Duodenal mucosa (tissue), 2 donors: ENCODE data around the gene LMAN1L.
A peak's percentile ranks its signal among the peaks of the same experiment; 100 is the strongest.

Experiments
- H3K27ac ChIP-seq: one replicate; pipeline ENCODE4 v1.7.0; 2013; ENCODE audit warnings: low read depth, low read length
- H3K27me3 ChIP-seq, 2 donors: one replicate each; pipeline ENCODE4 v1.7.0; 2013; ENCODE audit warnings: low read length in 2 of 2, control low read depth in 1 of 2; ENCODE audit not compliant: insufficient read depth in 2 of 2, control insufficient read depth in 1 of 2
- H3K36me3 ChIP-seq, 2 donors: one replicate each; pipeline ENCODE4 v1.7.0; 2013; ENCODE audit warnings: low read length in 2 of 2, control low read depth in 1 of 2; ENCODE audit not compliant: insufficient read depth in 2 of 2, control insufficient read depth in 1 of 2
- H3K4me1 ChIP-seq, 2 donors: one replicate each; pipeline ENCODE4 v1.7.0; 2013; ENCODE audit warnings: low read length in 2 of 2, control low read depth in 1 of 2; ENCODE audit not compliant: insufficient read depth in 2 of 2, control insufficient read depth in 1 of 2
- H3K4me3 ChIP-seq, 2 donors: one replicate each; pipeline ENCODE4 v1.7.0; 2013; ENCODE audit warnings: low read length in 2 of 2, low read depth in 1 of 2
- H3K9ac ChIP-seq, 2 donors: one replicate each; pipeline ENCODE4 v1.7.0; 2013; ENCODE audit warnings: low read length in 2 of 2, low read depth in 1 of 2
- H3K9me3 ChIP-seq, 2 donors: one replicate each; pipeline ENCODE4 v1.7.0; 2013; ENCODE audit warnings: low read length in 2 of 2, control low read depth in 1 of 2; ENCODE audit not compliant: control insufficient read depth in 1 of 2

The LMAN1L gene

DNA sequence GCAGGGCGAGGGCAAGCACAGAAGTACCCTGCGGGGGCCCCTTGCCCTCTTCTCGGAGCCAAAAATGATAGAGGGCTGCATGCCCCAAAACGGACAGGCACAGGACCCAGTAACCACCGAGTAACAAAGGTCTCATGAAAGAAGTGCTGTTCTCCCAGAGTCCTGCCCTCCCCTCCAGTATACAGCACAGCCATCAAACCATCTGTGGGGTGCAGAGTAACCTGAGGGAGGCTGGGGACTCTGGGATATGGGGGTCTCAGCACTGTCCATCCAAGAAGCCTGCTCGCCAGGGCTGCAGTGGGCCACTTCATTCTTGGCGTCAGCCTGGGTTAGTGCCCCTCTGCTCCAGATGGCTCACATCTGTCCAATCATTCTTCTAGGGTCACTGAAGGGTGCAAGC is 24.2 kb downstream of the LMAN1L start:
- Histone ChIP-seq H3K27me3 (no peaks in the 10 kb centered on the region), H3K4me1 (peaks cover 30% of the 10 kb centered on the region in 2 donors), H3K27ac (no peak overlapping the region), H3K36me3 (peaks cover 7 to 36% of the 10 kb centered on the region in 2 donors), H3K9ac (no peak overlapping the region), H3K4me3 (no peak overlapping the region), H3K9me3 (no peaks in the 10 kb centered on the region)

GRCh38 chr15:74837482-74838136 is 25.0 kb downstream of the LMAN1L start:
- Histone ChIP-seq H3K4me1 (peaks cover 27 to 28% of the 10 kb centered on the region in 2 donors), H3K36me3 (peaks cover 7 to 36% of the 10 kb centered on the region in 2 donors), H3K27ac (no peak overlapping the region), H3K9ac (no peak overlapping the region), H3K9me3 (no peaks in the 10 kb centered on the region), H3K27me3 (no peaks in the 10 kb centered on the region), H3K4me3 (no peak overlapping the region)

- no peaks in the 10 kb centered on the region for H3K27me3 ChIP-seq
- H3K4me3 ChIP-seq: no peak overlapping the region
- no peak overlapping the region for H3K27ac ChIP-seq
- peaks cover 23 to 25% of the 10 kb centered on the region in 2 donors for H3K4me1 ChIP-seq
- no peaks in the 10 kb centered on the region for H3K9me3 ChIP-seq
- H3K36me3 ChIP-seq: peaks cover 7 to 36% of the 10 kb centered on the region in 2 donors
- H3K9ac ChIP-seq: no peak overlapping the region
These were observed 25.5 kb downstream of the LMAN1L start for GRCh38 chr15:74838137-74838516.

- H3K36me3 ChIP-seq: peaks cover 7 to 36% of the 10 kb centered on the region in 2 donors
- H3K4me1 ChIP-seq: peaks cover 25 to 27% of the 10 kb centered on the region in 2 donors
- no peaks in the 10 kb centered on the region for H3K9me3 ChIP-seq
- no peaks in the 10 kb centered on the region for H3K27me3 ChIP-seq
- H3K4me3 ChIP-seq: no peak overlapping the region
- no peak overlapping the region for H3K9ac ChIP-seq
- H3K27ac ChIP-seq: no peak overlapping the region
These were observed 26.3 kb downstream of the LMAN1L start for GRCh38 chr15:74838746-74839525.

GRCh38 chr15:74839526-74840395 is 27.1 kb downstream of the LMAN1L start:
- Histone ChIP-seq H3K4me1 (peaks cover 28 to 32% of the 10 kb centered on the region in 2 donors), H3K9me3 (no peaks in the 10 kb centered on the region), H3K36me3 (peaks cover 7 to 36% of the 10 kb centered on the region in 2 donors), H3K27me3 (no peaks in the 10 kb centered on the region), H3K9ac (no peak overlapping the region), H3K4me3 (no peak overlapping the region), H3K27ac (no peak overlapping the region)

DNA sequence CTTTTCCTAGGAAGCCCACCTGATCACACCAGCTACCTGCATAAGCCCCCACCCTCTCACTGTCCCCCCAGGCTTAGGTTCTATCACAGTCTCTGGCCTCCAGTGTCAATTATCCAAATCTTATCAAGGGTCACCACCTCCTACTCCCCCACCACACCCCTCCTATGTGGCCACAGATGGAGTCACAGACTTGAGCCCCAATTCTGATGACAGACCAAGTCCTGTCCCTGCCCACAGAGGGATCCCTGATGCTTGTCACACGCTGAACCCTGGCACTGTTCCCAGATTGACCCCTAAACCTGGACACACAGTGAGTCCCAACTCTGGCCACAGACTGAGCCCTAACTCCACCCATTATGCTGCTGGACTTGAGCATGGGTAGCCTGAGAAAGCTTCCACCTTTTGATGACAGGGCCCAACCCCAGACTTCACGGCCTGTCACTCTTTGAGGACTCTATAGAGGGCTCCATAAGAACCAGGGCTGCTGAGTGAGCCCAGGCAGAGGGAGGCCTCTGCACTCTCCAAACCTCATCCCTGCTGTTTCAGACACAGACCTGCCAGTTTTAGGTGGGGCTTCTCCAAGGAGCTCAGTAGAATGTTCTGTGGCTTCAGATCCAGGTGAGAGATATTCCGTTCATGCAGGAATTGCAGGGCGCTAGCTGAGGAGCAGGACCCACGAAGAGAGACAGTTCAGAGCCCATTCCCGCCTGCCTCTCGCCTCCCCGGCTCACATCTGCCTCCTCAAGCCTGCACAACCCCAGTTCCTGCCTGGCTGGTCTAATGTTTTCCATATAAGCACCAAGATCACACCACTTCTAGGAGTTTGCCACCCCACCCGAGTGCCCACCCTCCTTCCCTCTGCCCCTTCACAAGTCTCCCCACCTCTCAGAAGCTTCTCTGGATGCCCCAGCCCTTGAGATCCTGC is 28.5 kb downstream of the LMAN1L start:
- H3K36me3 ChIP-seq: peaks cover 13 to 44% of the 10 kb centered on the region in 2 donors
- H3K4me3 ChIP-seq: peak overlapping the region; percentile 77 to 89
- no peak overlapping the region for H3K27ac ChIP-seq
- H3K9me3 ChIP-seq: no peaks in the 10 kb centered on the region
- H3K9ac ChIP-seq: peak overlapping the region; percentile 77 to 85
- H3K27me3 ChIP-seq: no peaks in the 10 kb centered on the region
- H3K4me1 ChIP-seq: peaks cover 28 to 32% of the 10 kb centered on the region in 2 donors

GRCh38 chr15:74841891-74842373 is 29.3 kb downstream of the LMAN1L start:
- Histone ChIP-seq H3K27me3 (no peaks in the 10 kb centered on the region), H3K27ac (no peak overlapping the region), H3K4me1 (peaks cover 28 to 32% of the 10 kb centered on the region in 2 donors), H3K9me3 (no peaks in the 10 kb centered on the region), H3K9ac (peak overlapping the region; percentile 77 to 85), H3K4me3 (peak overlapping the region; percentile 77 to 89), H3K36me3 (peaks cover 9 to 39% of the 10 kb centered on the region in 2 donors)

DNA sequence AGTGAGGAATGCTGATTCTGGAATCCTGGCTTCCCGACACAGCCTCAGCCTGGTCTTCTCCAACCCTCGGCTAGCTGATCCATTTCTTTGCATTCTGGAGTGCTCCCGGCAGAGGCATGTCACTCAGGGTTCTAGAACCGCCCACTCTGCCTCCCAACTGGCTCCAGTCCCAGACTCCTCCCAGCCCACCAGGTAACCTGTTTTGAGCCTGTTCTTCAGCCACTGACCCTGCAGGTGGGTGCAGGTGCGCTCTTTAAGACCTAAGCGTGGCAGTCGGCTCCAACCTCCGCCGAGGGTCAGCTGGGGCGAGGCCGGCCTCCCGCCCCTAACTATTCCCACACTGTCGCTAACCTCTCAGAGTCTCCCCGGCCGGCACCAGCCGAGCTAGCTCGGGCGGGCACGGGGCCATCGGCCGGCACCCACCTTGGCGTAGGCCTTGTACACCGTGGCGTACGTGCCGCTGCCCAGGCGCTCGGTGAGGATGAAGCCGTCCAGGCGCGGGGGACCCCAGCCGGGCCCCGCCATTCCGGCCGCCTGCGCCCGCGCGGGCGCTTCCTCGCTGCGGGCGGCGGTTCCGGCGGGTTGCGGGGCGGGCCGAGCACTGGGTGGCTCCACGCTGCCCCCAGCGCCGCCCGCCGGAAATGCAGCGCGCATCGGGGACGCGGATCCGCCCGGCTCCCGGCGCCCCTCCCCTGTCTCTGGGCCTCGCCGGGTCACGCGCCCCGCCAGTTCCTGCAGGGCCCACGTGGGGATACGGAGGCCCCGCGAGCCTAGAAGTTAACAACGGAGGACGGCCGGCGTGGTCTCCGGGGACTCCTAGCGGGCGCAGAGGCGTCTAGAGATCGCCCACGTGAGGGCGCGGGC is 30.2 kb downstream of the LMAN1L start, which contains the start of gene ULK3:
ULK3 (minus strand) TSS at position 576 of the 864 bp plus-strand sequence; CDS start at position 525, 51 bp downstream.
- Histone ChIP-seq H3K27ac (peak within 1 kb of the TSS; percentile 81), H3K4me1 (peaks cover 31 to 32% of the 10 kb centered on the region in 2 donors), H3K9ac (peak within 1 kb of the TSS; percentile 77 to 85), H3K4me3 (peak within 1 kb of the TSS; percentile 77 to 89), H3K36me3 (peaks cover 12 to 47% of the 10 kb centered on the region in 2 donors), H3K9me3 (no peaks in the 10 kb centered on the region), H3K27me3 (no peaks in the 10 kb centered on the region)
